NOMO-1 treated with dmso at 0.1 percent for 144 hours (cell line): Measurements from ENCODE around the gene SPO11.

Experiments used
- DNase-seq: peaks from one replicate; lab custom pipeline; 2025; ENCODE audit not compliant: unreplicated experiment; lab: John Stamatoyannopoulos, UW

SPO11 gene

DNA sequence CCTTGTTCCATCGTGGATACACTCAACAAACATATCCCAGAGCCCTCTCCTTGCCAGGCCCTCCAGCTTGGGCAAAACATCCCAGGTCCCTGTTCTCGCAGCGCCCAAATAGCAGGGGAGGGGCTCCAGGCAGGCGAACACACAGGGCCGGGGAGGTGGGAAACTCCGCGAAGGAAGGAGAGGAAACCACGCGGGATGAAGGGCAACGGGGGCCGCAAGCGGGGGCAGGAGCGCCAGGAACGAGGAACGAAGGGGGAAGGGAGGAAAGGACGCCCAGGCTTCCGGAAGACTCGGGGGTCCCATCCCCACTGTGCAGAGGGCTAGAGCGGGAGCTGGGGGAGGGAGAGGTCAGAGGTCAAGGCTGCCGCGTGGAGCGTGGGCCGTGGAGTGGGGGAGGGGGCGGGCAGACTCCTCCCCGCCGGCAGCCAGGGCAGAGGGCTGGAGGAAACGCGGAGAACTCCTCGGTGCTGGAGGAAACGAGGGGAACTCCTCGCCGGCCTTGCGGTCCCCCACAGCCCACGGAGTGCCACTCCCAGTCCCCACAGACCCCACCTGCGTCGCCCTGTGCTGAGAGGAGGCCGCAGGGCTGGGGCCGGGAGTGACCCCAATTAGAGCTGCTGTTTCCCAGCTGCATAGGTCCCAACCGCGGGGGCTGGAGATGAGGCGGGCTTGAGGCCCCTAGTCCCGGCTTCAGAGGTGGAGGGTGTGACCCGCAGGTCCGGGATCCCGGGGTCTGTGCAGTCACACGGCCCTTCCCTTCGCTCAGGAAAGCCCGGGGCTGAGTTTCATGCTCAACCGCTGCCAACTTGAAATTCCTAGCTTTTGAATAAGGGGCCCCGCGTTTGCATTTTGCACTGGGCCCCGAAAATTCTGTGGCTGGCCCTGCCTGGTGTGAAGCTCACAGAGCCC lies 60.3 kb downstream of the SPO11 start:
- DNase-seq = no peak

DNA sequence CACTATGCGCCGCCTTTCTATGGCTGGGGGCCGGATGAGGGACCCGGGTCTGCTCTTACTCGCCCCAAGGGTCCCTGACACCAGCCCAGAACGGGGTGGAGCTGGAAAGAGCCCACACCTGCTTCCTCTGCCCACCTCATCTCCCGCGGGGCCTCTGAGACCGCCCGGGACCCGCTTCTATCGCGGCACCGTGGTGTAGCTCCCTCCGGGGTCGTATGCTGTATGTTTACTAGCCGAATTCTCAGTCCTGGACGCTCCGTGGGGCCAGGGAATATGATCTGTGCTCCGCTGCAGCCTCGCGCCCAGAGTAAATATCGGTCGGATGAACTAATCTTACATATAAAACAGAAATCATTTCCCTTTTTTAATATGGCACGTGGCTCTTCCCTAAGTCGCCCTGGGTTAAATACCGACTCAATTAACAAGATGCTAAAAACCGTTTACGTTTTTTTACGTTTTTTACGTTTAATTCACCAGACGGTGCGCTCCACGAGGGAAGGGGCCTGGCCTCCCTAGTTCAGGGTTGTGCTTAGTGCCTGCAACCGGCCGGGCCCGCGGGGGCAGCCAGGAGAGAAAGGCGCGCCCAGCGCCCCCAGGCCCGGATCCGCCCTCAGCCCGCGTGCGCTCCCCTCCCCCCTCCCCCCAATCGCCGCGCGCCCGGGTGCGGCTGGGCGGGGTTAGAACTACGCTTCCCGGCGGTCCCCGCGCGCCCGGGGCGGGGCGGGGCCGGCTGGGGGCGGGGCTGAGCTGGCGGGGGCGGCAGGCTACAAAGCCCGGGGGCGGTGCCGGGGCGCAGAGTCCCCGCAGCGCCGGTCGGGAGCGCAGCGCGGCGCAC lies 61.2 kb downstream of the SPO11 start, which contains the start of gene RBM38:
TSS of gene RBM38 (plus strand) at position 793 of the 835 bp plus-strand sequence. CDS start 186 bp downstream, outside the sequence.
- peak; percentile 61 for DNase-seq

DNA sequence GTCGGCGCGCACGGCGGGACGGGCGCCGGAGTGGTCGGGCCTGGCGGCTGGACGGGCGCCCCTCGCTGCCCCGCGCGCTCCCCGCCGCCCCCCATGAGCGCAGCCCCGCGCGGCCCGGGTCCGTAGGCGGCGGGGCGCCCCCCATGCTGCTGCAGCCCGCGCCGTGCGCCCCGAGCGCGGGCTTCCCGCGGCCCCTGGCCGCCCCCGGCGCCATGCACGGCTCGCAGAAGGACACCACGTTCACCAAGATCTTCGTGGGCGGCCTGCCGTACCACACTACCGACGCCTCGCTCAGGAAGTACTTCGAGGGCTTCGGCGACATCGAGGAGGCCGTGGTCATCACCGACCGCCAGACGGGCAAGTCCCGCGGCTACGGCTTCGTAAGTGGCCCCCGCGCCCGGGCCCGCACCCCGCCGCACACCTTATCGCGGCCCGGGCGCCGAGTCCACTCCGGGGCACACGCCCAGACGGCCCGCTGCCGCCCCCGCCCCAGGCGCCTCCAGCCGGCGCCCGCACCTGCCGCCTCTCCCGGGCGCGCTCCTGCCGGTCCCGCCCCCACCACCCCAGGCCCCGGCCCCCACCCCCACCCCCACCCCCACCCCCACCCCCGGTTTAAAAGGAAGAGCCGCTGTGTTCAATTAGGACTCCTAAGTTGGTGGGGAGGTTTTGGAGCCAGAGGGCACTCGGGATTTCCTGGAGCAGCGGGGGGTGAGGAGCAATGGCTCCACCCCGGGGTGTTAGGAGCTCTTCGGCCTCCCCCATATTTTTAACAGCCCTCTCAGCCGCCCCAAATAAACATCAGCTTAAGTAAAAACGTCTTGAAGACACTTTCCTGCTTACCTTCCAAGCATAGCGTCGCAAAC lies 62.1 kb downstream of the SPO11 start:
- no peak for DNase-seq

DNA sequence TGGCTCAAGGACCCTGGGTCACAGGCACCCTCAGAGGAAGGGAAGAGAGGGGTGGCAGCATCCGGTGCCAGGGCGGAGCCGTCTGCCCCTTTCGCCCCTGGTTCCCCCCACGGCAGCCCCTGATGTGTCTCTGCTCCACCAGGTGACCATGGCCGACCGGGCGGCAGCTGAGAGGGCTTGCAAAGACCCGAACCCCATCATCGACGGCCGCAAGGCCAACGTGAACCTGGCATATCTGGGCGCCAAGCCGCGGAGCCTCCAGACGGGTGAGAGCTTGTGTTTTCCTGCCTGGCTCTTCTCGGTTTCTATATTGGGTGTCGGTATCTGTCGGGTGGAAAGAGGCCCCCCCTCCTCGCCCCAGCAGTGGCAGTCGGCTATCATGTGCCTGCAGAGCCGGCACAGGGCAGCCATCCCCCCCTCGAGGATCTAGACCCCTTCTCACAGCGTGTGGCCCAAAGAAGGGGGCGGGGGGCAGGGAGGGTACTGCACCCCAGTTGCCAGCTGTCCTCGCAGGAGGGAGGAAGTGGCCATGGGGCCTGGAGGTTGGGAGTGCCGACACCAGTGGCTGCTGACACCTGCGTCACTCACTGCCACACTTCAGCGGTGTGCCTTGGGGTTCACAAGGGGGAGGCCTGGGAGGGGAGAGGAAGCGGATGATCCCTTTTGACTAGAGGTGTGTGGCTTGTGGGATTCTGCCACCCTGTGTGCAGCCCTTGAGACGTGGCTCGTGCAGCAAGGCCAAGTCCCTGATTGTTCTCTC lies 63.1 kb downstream of the SPO11 start:
- DNase-seq = no peak
